Fibroblast of skin of right quadriceps (primary cell): ENCODE results near the gene OPHN1.

Source experiments
- DNase-seq: peaks from one replicate; pipeline ENCODE4 v3.0.0-alpha.2; 2013

The OPHN1 gene

DNA sequence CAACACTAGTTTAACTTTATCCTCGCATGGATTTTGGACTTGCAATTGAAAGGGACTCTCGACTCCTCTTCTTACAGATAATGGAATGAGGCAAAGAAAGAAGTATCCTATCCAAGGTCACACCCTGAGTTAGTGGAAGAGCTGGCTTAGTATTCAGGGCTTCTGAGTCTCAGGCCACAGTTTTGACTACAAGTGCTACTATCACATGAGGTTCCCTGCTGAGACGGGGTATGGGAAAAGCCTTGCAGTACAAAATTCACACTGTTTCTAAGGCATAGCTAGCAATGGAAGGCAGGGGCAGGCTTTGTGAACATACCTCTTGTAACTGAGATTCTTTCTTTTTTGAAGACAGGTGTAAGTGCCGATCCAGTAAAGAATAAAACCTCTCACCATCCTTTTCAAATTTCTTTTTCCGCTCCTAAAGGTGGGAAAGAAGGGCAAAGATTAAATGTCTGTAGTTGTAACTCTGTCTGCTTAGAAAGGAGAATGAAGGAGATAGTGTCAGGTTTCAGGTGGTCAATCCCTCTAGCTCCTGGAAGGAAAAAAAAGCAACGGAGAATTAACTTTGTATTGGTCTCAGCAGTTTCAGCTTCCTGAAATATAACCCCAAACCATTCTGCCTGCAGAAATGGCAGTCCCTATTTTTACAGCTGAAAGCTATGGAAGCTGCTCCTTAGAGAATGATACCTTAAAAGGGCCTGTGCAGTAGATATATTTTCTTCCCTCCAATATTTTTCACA lies 199.0 kb downstream of the OPHN1 start:
- no peak for DNase-seq

DNA sequence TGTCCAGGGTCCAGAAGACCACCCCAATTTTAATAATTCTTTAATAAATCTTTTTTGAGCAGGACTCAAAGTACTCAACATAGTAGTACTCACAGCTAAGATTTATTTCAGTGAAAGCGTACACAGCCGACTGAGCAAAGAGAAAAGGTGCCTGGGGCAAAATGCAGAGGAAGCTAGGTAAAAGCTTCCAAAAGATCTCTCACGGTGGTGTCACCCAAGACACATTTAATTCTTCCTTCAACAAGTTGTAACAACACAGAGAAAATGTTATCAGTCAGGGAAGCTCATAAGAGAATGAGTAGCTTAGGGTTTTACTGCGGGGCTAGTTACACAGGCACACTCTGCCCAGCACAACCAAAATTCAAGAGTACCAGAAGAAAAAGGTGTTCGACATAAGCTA lies 201.1 kb downstream of the OPHN1 start:
- DNase-seq = no peak

DNA sequence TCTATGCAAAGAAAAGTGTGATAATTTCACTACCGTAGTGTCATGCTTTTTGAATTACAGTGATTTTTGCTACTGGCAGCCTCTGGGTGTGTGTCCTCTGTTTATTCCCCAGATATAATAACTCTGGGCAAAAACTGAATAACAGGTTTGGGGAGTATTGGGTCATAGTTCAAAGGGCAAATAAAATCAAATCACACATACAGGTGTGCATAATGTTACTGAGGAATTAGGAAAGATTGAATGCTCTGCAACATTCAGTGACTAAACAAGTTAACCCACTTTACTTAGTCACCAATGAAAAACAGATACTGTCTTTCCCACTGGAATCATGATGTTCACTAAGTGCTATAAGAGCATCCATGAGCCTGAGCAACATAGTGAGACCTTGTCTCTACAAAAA lies 224.3 kb downstream of the OPHN1 start:
- no peak for DNase-seq

DNA sequence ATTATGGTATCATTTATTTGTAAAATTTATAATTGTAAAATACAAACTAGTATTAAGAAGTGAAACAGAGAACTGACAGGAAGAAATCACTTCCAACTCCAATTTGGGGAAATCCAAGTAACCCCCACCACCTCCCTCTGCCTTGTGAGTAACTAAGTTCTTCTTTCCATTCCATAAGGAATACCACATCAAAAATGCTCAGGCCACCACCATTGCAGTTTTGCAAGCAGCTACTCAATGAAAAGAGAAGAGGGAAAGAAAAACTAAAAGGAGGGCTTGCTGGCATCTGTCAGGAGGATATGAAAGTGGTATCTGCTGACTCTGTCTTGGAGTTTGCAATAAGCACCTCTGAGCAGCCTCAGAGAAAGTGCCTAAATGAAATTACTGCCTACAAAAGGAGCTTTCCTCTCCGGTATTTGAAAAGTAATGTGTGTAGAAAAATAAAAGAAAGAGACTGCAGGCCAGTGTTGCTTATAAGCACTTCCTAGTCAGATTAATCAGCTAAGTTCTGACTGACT lies 228.7 kb downstream of the OPHN1 start:
- no peak for DNase-seq

DNA sequence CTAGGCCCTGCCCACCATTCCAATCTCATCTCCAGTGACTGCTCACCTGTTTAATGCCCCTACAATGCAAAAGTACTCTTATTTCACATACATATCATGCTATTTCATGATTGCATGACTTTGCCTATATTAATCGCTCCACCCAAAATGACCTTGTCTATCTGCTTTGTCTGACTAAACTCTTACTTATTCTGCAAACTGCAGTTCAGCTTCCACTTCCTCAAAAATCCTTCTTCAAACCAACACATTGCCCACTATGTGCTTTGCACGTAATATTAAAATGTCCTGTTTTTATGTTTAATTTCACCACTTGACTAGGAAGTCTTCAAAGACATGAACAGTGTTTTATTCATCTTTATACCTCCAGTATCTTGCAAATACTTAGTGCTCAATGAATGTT lies 229.6 kb downstream of the OPHN1 start:
- DNase-seq = no peak

DNA sequence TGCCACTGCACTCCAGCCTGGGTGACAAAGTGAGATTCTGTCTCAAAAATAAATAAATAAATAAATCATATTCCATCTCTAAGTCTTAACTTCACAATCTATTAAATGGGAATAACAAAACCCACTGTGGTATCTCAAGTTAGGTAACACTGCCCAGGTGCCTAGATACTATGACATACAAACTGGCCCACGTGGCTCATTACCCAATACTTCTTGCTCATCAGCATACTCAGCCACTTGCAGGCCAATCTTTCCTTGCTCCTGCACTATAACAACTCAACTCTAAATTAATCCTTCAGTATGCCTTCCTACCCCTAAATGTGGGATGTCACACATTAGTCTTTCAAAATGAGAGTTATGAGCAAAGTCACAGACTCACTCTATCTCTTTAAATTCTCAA lies 230.1 kb downstream of the OPHN1 start:
- DNase-seq = no peak

DNA sequence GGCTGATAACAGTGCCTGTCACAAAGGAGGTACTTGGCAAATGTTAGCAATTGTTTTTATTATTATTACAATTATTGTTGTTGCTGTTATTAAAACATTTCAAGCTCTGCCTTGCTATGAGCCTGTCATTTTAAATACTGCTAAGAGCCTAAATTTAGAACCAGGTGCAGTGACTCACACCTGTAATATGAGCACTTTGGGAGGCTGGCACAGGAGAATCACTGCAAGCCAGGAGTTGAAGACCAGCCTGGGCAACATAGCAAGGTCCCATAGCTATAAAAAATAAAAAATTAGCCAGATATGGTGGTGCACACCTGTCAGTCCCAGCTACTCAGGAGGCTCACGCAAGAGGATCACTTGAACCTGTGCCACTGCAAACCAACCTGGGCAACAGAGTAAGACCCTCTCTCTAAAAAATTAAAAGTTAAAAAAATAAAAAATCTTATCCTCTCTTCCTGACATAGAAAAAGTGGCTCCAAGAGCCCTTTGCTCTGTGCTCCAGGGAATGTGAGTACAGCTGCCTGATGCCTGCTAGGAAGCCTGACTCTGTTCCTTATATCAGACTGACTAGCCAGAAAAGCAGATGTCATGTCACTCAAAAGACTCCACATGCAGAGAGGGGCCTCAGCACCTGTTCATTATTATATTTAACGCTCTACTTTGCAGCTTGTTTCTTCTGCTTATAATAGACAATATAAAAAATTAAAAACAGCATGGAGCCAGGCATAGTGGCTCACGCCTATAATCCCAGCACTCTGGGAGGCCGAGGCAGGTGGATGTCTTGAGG lies 234.0 kb downstream of the OPHN1 start:
- no peak for DNase-seq

DNA sequence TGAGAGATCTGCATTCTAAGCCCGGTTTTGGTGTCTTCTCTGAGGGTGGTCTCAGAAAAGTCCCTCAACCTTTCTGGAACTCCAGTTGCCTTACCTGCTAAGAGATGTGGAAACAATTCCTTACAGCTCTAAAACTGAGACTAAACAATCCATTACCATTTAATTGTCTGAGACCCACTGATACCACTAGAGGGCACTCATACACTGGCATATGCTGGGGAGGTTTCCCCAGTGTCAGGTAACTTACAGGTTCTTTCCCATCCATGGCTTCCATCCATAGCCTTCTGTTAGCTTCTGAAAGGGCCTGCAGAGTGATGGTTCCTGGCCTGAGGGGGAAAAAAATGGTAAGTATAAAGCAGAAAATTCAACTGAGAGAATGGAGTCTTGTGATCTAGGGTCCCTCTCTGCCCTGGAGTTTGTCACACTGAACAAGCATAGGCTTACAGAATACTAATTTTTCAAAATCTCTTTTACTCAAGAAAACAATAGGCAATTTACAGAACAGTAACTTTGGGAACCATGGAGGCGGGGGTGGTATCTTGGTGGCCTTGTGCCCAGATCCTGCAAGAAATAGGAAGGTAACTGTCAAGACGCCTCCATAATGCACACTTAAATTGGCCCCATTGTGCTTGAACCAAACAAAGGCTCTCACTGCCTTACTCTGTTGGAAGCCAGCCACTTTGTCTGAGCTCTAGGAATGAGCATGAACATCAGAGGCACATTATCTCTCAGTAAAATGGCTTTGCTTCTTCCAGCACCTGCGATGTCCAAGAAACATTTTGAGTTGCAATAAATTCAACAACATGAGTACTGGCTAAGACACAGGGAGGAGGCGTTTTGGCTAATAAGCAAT lies 236.1 kb downstream of the OPHN1 start:
- peak; percentile 29 for DNase-seq

DNA sequence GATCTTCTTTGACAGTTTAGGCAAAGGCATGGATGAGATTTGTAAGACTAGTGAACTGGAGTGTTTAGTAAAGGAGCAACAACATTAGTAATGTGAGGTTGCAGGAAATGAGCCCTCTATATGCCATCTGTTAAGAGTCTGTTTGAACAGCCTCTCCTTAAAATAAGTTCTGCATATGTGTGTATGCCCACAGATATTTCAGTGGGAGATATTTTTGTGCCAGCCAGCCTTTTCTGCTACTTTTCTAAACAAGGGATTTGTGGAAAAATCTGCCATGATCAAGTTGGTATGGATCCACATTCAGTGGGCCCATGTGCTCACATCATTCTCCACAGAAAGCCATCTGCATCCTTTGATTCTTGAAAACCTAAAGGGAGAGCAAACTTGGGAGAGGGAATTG lies 237.7 kb downstream of the OPHN1 start:
- DNase-seq = no peak

DNA sequence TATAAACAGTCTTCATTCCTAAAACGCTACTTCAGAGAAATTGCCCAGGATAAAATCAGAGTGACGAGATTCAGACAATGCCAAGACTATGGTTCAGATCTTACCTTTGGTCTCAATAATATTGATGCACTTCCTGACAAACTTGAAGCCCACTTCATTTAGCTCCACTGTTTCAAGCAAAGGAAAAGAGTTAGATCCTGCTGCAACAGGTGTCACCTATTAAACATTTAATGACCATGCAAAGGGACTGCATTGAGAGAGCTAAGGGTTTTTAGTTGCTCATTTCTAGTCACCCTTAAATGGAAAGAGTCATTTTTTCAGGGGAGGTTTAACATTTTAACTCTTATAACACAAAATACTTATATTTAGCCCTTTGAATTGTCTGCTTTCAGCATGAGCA lies 239.5 kb downstream of the OPHN1 start:
- no peak for DNase-seq

DNA sequence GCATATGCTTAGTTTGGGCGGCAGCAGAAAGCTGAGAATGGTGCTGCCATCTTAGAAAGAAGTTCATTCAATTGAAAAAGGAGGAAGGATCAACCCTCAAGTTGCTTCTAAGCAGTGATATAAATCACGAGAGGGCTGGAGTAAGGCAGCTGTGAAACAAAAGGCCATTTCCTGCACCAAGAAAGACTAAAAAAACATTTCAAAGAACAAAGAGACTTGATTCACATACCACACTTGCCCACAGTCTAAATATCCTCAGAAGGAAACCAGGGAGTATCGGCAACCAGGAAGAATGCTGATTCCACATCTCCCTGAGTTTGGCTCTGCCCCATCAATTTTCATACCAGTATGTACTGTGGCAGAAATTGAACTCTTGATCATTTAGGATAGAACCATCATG lies 240.1 kb downstream of the OPHN1 start:
- DNase-seq = no peak

DNA sequence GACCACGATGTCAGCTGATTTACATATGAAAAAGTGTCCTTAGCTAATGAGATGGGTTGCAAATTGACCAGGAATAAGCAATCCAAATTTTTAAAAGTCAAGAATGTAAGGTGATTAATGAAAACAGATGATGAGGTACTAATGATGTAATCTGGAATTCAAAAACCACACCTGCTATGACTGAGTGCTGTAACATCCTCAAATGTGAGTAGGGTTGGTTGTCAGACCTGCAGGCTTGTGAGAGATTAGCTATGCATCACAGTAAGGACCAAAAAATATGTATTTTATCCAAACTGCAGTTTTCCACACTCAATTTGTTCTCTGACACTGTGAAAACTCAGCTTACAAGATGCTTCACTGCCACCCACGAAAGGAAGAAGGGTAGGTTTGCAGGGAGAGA lies 242.5 kb downstream of the OPHN1 start:
- no peak for DNase-seq

DNA sequence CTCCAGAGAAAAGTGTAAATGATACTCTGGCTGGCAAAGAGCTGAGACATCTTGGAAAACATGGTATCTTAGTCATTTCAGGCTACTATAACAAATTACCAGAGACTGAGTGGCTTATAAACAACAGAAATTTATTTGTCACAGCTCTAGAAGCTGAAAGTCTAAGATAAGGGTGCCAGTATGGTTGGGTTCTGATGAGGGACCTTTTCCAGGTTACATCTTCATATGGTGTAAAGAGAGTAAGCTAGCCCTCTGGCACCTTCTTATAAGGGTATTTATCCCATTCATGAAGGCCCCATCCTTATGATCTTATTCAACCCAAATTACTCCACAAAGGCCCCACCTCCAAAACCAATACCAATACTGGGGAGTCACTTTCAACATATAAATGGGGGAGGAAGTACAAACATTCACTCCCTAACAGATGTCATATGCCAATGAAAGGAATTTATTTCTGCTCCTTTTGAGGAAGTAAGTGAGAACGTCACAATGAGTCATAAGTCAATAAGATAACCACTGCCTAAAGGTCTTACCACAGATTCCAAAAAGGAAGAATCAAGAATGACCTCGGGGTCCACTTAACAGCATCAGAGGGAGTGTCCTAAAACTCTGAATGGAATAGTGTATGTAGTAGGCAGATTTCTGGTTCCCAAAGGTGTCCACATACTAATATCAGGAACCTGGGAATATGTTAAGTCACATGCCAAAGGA lies 246.6 kb downstream of the OPHN1 start:
- DNase-seq = peak; percentile 19

DNA sequence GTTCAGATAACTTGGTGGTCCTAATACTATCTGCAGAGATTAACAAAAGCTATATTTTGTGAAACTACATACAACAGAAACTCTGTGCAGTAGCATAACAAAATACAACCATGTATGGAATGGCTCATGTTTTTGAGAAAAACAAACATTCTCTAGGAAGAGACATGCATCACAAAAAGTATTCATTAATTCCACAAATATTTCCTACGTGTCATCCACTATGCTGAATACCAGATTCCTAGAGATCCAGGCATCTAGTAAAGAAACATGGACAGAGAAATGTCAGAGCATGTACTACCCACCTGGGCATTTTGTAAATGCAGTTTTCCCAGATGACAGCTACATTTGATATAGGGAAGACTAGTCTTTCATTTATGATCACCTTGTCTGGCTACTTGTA lies 248.1 kb downstream of the OPHN1 start:
- DNase-seq = peak; percentile 17

DNA sequence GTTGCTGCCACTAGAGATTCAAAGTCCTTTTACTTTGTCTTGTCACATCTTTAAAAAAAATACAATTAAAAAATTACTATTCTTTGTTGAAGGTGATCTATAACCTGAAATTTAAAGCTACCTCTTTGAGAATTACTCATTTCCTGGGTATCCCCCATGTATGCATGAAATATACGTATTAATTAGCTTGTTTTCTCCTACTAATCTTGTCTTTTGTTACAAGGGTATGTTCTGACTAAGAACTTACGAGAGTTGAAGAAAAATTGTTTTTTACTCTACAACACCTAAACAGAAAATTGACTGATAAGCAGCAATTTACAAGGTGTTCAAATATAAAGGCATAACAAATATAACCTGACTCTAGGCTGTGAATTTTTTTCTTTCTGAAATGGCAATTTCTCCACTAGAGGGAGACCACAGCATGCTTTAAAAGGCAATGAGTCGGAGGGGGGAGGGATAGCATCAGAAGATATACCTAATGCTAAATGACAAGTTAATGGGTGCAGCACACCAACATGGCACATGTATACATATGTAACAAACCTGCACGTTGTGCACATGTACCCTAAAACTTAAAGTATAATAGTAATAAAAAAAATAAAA lies 249.6 kb downstream of the OPHN1 start:
- DNase-seq = peak; percentile 28

DNA sequence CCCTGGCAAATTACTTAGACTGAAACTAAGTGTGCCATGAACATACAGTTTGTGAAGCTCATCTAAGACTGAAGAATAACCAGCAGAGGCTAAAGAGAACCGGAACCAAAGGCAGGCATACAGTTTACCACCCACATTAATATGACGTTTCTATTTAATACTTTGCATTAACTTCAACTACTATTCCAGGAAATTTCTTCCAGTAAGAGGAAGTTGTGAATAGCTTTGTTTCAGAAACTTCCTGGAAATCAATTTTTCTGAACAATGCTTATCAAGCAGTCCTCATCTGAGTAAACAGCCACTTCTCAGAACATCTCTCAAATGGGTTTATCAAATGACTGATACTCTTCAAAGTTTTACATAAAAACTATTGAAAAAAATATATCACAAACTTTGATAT lies 252.7 kb downstream of the OPHN1 start:
- DNase-seq = no peak

DNA sequence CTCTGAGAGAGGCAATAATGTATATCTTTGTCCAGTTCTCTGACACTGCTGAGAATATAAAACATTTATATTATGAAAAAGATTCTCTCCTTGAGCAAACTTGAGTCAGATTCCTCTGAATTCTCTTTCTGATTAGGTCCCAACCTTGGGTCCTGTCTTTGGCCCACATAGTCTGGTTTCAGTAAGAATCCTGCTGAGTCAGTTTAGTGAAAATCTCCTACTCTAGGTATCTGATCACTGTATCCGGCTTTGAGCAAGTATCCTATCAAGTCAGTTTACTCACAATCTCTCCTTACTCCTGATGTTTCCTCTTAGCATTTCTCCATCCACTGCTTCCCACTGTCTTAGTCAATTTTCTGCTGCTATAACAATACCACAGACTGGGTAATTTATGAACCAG lies 253.9 kb downstream of the OPHN1 start:
- DNase-seq = no peak

DNA sequence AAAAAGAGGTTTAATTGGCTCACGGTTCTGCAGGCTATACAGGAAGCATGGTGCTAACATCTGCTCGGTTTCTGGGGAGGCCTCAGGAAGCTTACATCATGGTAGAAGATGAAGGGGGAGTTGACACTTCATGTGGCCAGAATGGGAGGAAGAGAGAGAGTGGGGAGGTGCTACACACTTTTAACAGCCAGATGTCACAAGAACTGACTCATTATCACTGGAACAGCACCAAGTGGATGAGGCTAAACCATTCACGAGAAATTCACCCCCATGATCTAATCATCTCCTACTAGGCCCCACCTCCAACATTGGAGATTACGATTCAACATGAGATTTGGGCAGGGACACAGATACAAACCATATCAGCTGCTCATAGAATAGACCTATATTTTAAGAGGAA lies 255.8 kb downstream of the OPHN1 start:
- peak; percentile 30 for DNase-seq

DNA sequence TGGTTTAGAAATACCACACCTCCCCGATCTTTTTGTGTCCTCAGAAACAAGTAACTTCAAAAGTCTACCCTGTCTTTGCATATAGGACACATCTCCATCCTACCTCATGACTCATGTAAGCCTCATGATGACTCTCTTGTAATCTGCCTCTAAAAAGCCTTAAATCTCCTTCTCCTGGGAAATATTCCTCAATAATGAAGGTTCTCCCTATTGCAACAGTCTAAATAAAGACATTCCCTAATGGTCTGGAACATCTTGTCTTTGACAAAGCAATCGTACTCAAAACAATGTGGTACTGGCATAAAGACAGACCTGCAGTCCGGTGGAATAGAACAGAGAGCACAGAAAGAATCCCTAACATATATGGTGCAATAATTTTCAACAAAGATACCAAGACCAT lies 257.7 kb downstream of the OPHN1 start:
- DNase-seq = peak; percentile 57

DNA sequence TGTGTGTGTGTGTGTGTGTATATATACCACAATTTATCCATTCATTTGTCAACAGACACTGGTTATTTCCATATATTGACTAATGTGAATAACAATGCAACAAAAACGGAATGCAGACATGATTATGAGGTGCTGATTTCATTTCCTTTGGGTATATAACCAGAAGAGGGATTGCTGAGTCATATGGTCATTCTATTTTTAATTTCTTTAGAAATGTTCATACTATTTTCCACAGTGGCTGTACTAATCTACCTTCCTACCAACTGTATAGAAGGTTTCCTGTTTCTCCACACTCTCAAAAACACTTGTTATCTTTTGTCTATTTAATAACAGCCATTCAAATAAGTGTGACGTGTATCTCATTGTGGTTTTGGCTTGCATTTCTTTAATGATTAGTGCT lies 269.9 kb downstream of the OPHN1 start:
- DNase-seq = peak; percentile 68

DNA sequence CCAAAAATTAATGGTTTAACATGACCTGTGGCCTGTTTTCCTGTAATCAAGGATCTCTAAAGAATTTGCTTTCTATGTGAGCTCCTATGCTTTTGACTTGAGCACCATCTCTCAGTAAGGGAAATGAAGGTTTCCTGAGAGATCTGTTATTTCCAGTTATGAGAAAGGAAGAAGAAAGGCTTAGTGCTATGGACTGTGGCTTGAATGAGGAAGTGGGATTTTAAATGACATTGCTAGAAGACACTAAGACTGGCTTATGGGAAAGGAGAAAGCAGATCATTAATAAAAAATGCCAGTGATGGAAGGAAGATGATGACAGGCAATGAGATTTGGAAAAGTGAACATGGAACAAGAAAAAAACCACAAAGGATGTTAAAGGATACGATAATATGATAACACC lies 285.4 kb downstream of the OPHN1 start:
- DNase-seq = no peak

DNA sequence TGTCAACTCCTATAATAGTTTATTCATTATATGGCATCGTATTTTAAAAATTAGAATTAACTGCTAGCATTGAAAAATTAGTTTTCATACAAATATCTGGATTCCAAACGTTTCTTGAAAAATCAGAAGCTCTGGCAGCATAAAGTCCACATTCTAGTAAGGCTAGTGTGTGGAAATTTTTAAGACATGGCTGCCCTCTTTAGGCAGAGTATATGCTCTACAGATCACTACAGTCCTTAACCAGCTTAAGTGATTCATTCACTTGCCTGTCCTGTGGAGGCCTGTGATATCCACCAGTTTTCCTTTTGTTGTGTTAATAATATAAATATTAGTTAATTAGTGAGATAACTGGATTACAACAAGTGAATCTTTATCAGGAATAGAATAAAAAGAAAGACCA lies 287.2 kb downstream of the OPHN1 start:
- DNase-seq = peak; percentile 32
